ENCODE results near the gene PLCL2.

PLCL2 gene

DNA sequence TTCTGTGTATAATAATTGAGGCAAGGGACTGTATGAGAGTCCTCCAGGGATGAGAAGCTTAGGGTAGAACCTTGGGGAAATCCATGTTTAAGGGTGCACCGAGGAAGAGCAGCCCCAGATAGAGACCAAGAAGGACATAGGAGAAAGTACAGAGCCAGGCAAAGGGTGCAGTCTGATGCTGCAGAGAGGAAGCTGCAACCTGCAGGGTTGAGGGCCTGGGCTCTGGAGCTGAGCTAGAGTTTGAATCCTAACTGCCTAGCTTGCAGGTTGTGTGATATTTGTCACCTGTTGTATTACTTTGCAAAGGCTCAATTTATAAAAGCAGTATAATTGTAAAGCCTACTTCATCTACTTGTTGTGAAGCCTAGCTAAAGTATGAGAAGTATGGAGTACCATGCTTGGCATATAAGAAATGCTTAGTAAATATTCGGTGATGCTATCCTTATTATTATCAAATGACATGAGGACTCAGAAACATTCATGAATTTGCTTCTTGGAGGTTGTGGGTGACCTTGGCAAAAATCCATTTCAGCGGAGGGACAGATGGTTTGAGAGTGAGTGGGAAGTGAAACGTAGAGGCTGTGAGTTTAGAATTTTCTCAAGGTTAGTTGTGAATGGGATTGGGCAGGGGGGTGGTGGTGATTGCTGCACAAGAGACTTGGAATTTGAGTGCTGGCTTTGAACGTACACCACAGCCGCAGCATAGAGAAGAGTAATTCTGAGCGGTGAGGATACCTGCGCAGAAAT, 43.8 kb downstream of the PLCL2 start:
- FAIRE-seq (no peak), DNase-seq (ENCODE audit: insufficient read length, low spot score) (no peak)
- TF ChIP-seq, protein P1, sequence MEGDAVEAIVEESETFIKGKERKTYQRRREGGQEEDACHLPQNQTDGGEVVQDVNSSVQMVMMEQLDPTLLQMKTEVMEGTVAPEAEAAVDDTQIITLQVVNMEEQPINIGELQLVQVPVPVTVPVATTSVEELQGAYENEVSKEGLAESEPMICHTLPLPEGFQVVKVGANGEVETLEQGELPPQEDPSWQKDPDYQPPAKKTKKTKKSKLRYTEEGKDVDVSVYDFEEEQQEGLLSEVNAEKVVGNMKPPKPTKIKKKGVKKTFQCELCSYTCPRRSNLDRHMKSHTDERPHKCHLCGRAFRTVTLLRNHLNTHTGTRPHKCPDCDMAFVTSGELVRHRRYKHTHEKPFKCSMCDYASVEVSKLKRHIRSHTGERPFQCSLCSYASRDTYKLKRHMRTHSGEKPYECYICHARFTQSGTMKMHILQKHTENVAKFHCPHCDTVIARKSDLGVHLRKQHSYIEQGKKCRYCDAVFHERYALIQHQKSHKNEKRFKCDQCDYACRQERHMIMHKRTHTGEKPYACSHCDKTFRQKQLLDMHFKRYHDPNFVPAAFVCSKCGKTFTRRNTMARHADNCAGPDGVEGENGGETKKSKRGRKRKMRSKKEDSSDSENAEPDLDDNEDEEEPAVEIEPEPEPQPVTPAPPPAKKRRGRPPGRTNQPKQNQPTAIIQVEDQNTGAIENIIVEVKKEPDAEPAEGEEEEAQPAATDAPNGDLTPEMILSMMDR (IDR thresholded peaks at IDR 0.05; ENCODE audit: insufficient read depth, missing control alignments), result no peak

DNA sequence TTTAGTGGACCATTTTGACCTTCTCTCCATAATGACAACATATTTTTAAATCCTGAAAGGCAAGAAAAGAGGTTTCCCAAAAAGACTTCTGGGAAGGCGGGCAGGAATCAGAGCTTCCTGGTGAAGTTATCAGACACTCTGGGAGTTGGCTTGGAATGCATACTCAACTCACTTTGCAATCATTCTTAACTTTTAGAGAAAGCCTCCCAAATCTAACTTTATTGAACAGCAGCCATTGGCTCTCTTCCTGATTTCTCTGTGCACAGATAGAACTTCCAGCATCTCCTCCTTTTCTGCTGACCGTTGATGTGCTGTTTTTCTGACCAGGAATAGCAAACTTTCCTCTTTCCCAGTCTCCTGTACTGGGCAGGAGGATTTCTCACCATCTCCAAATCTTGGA, 44.6 kb downstream of the PLCL2 start:
- no peak for FAIRE-seq

GRCh38 chr3:16932877-16933276, 48.1 kb downstream of the PLCL2 start:
- DNase-seq (ENCODE audit: insufficient read length, low spot score) (no peak), FAIRE-seq (no peak)
- TF ChIP-seq, protein P1 (IDR thresholded peaks at IDR 0.05; ENCODE audit: insufficient read depth, missing control alignments), result no peak

More for the DNA sequence above, 44.6 kb downstream of the PLCL2 start:
- TF ChIP-seq, protein P1 (IDR thresholded peaks at IDR 0.05; ENCODE audit: insufficient read depth, missing control alignments), result no peak
- no peak for DNase-seq (ENCODE audit: insufficient read length, low spot score)

GRCh38 chr3:16935781-16936180, 51.0 kb downstream of the PLCL2 start:
- FAIRE-seq (no peak), DNase-seq (ENCODE audit: insufficient read length, low spot score) (no peak)
- TF ChIP-seq, protein P1 (IDR thresholded peaks at IDR 0.05; ENCODE audit: insufficient read depth, missing control alignments), result no peak

DNA sequence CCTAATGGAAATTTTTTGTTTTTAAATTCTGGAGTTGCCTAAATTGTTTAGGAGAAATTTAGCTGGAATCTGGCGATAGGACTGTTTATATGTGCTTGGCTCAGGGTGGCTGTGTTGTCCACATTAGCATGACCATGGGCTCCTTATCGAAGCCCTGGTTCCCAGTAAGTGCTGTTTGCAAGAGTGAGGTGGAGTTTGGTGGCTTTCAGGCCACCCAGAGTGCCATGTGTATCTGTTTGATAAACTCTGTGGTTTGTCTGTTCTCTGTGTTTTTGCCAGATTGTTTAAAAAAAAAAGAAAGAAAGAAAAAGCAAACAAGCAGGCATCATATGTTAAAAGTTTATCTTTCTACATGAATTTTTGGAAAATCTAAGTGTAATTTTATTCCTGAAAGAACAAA, 51.5 kb downstream of the PLCL2 start:
- no peak for FAIRE-seq
- DNase-seq (ENCODE audit: insufficient read length, low spot score), result no peak
- TF ChIP-seq, protein P1 (IDR thresholded peaks at IDR 0.05; ENCODE audit: insufficient read depth, missing control alignments), result no peak

DNA sequence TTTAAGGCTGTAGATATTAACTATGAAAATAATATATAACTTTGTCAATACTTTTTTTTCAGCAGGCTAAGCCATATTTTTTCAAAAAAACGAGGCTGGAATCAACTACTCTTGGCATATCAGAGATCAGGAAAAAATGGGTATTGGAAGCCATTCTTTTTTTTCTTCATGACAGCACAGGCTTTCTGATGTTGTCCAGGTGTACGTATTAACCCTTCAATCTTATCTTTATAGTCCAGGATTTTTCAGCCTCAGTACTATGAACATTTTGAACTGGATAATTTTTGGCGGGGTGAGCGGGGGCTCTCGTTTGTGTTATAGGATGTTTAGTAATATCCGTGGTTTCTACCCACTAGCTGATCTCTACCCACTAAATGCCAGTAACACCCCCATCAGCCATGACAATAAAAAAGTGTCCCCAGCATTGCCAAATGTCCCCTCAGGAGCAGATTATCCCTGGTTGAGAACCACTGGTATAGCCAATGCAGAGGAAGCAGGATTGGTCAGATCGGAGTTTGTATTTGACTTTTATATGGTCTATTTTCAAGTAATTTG, 52.0 kb downstream of the PLCL2 start:
- no peak for DNase-seq (ENCODE audit: insufficient read length, low spot score)
- FAIRE-seq, result no peak
- TF ChIP-seq, protein P1 (IDR thresholded peaks at IDR 0.05; ENCODE audit: insufficient read depth, missing control alignments), result no peak

DNA sequence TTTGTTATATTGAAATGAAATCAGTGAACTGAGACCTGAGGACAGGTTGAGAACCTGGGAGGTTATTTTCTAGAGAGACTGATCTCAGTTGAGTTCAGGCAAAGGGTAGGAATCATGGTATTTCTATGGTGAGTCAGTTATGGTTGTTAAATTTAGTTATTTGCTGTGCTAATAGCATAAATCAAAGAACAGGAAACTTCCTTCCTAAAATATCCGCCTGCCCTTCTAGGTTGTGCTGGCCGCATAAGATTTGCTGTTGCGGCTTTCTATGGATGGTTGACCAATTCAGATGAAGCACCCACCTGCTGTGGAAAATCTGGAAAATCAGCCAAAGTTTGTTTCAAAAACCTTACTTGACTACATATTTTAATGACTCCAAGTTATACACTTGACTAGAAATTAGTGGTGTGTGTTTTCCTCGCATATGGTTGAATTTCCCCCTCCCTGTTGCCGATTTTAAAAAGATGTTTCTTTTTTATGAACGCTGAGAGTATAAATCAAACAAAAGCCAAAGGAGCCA, 52.6 kb downstream of the PLCL2 start:
- DNase-seq (ENCODE audit: insufficient read length, low spot score) (no peak), FAIRE-seq (no peak)
- TF ChIP-seq, protein P1 (IDR thresholded peaks at IDR 0.05; ENCODE audit: insufficient read depth, missing control alignments), result no peak

Measured in D721Med (cell line).